Measurements from ENCODE around the gene NPAS2. TPM values are rescaled to one million over a fixed set of nuclear protein-coding genes. Genes with fewer than 3 reads are reported as not detected.

NPAS2 gene
- total RNA-seq, 3 donors from 2014 or later (not counting 1 experiment from before 2014, with no cell fraction given): not detected

- Histone ChIP-seq H3K27me3 (ENCODE audit: control insufficient read depth, insufficient read depth, low read length) (no peaks in the 10 kb centered on the region), H3K9me3 (ENCODE audit: control insufficient read depth, insufficient read depth, low read length) (no peaks in the 10 kb centered on the region), H3K36me3 (ENCODE audit: control insufficient read depth, insufficient read depth, low read length) (no peaks in the 10 kb centered on the region), H3K4me3 (ENCODE audit: low read length) (no peak overlapping the region), H3K27ac (ENCODE audit: low read length) (no peak overlapping the region), H3K4me1 (ENCODE audit: control insufficient read depth, insufficient read depth, low read length) (no peaks in the 10 kb centered on the region)
- no peak overlapping the region for H3K4me3 Mint-ChIP-seq
- TF ChIP-seq CTCF (IDR thresholded peaks at IDR 0.05): no peak
- no peak overlapping the region for H3K27ac Mint-ChIP-seq
- ATAC-seq (no peak), DNase-seq (no peak)
- H3K9me3 Mint-ChIP-seq: no peaks in the 10 kb centered on the region
- no peaks in the 10 kb centered on the region for H3K36me3 Mint-ChIP-seq
- WGBS (ENCODE audit: insufficient coverage): 83% methylated on average over 6 of the region's 6 CpGs
- intact Hi-C loops (cut with micrococcal nuclease): no loop called here
- H3K4me1 Mint-ChIP-seq: no peaks in the 10 kb centered on the region
- H3K27me3 Mint-ChIP-seq (ENCODE audit: low read depth in 2 of 2): no peaks in the 10 kb centered on the region
Observed at GRCh38 chr2:100893392-100894104, 73.6 kb downstream of the NPAS2 start.

GRCh38 chr2:100894105-100894795, 74.3 kb downstream of the NPAS2 start:
- no peak overlapping the region for H3K4me3 ChIP-seq (ENCODE audit: low read length)
- H3K27me3 Mint-ChIP-seq (ENCODE audit: low read depth in 2 of 2): peaks cover 0 to 3% of the 10 kb centered on the region in 2 donors
- H3K36me3 ChIP-seq (ENCODE audit: control insufficient read depth, insufficient read depth, low read length): no peaks in the 10 kb centered on the region
- WGBS (ENCODE audit: insufficient coverage): 79% methylated on average over 5 of the region's 5 CpGs
- TF ChIP-seq CTCF (IDR thresholded peaks at IDR 0.05): no peak
- H3K4me3 Mint-ChIP-seq: no peak overlapping the region
- no peaks in the 10 kb centered on the region for H3K27me3 ChIP-seq (ENCODE audit: control insufficient read depth, insufficient read depth, low read length)
- H3K4me1 ChIP-seq (ENCODE audit: control insufficient read depth, insufficient read depth, low read length): no peaks in the 10 kb centered on the region
- DNase-seq (no peak), ATAC-seq (no peak)
- H3K27ac ChIP-seq (ENCODE audit: low read length): no peak overlapping the region
- no peaks in the 10 kb centered on the region for H3K9me3 Mint-ChIP-seq
- H3K4me1 Mint-ChIP-seq: no peaks in the 10 kb centered on the region
- no peaks in the 10 kb centered on the region for H3K36me3 Mint-ChIP-seq
- H3K27ac Mint-ChIP-seq: no peak overlapping the region
- no peaks in the 10 kb centered on the region for H3K9me3 ChIP-seq (ENCODE audit: control insufficient read depth, insufficient read depth, low read length)
- intact Hi-C loops (cut with micrococcal nuclease): no loop called here

- Histone ChIP-seq H3K36me3 (ENCODE audit: control insufficient read depth, insufficient read depth, low read length) (no peaks in the 10 kb centered on the region), H3K9me3 (ENCODE audit: control insufficient read depth, insufficient read depth, low read length) (no peaks in the 10 kb centered on the region), H3K27ac (ENCODE audit: low read length) (no peak overlapping the region), H3K4me1 (ENCODE audit: control insufficient read depth, insufficient read depth, low read length) (no peaks in the 10 kb centered on the region), H3K4me3 (ENCODE audit: low read length) (no peak overlapping the region), H3K27me3 (ENCODE audit: control insufficient read depth, insufficient read depth, low read length) (no peaks in the 10 kb centered on the region)
- intact Hi-C loops (cut with micrococcal nuclease): no loop called here
- Mint-ChIP-seq H3K36me3 (no peaks in the 10 kb centered on the region), H3K9me3 (no peaks in the 10 kb centered on the region), H3K27ac (no peak overlapping the region), H3K4me3 (no peak overlapping the region), H3K27me3 (ENCODE audit: low read depth in 2 of 2) (peaks cover 0 to 3% of the 10 kb centered on the region in 2 donors), H3K4me1 (no peaks in the 10 kb centered on the region)
- WGBS (ENCODE audit: insufficient coverage): 98% methylated on average over 2 of the region's 4 CpGs
- DNase-seq: no peak
- TF ChIP-seq CTCF (IDR thresholded peaks at IDR 0.05): no peak
- no peak for ATAC-seq
Observed at GRCh38 chr2:100894796-100895156, 74.8 kb downstream of the NPAS2 start.

Measured in natural killer cell (primary cell).